Astrocyte of the hippocampus (primary cell): ENCODE data around the gene ZBTB4.

Experiments used
- DNase-seq: peaks from one replicate; pipeline ENCODE4 v3.0.0; 2011; ENCODE audit warnings: low read depth, low spot score

Gene ZBTB4

GRCh38 chr17:7440113-7440833, 39.2 kb downstream of the ZBTB4 start:
- peak; percentile 51 for DNase-seq

GRCh38 chr17:7439462-7440112, 39.8 kb downstream of the ZBTB4 start, which contains the start of gene FGF11:
FGF11 (plus strand) TSS chr17:7439512; CDS start chr17:7439621, 109 bp downstream.
- peak; percentile 31 for DNase-seq

- no peak for DNase-seq
These were observed 40.6 kb downstream of the ZBTB4 start for GRCh38 chr17:7438656-7439460.

GRCh38 chr17:7437950-7438614, 41.3 kb downstream of the ZBTB4 start:
- DNase-seq = peak; percentile 68

GRCh38 chr17:7437369-7437863, 42.0 kb downstream of the ZBTB4 start:
- no peak for DNase-seq

- peak; percentile 95 for DNase-seq
These were observed 42.7 kb downstream of the ZBTB4 start for GRCh38 chr17:7436556-7437368.

- DNase-seq = peak; percentile 48
These were observed 43.5 kb downstream of the ZBTB4 start for GRCh38 chr17:7435676-7436555.

GRCh38 chr17:7432296-7432695, 47.1 kb downstream of the ZBTB4 start:
- no peak for DNase-seq

- no peak for DNase-seq
These were observed 48.2 kb downstream of the ZBTB4 start for GRCh38 chr17:7431231-7431630.

- no peak for DNase-seq
These were observed 49.7 kb downstream of the ZBTB4 start for GRCh38 chr17:7429722-7430121.

- DNase-seq = no peak
These were observed 50.9 kb downstream of the ZBTB4 start, which contains the start of gene SPEM3 for GRCh38 chr17:7428557-7428956. SPEM3 (plus strand) TSS chr17:7428857; CDS start chr17:7428903, 46 bp downstream.

- no peak for DNase-seq
These were observed 51.9 kb downstream of the ZBTB4 start for GRCh38 chr17:7427549-7427948.

GRCh38 chr17:7426896-7427489, 52.4 kb downstream of the ZBTB4 start:
- no peak for DNase-seq

- no peak for DNase-seq
These were observed 53.1 kb downstream of the ZBTB4 start for GRCh38 chr17:7426203-7426863.

- no peak for DNase-seq
These were observed 53.7 kb downstream of the ZBTB4 start for GRCh38 chr17:7425756-7426155.

- no peak for DNase-seq
These were observed 54.1 kb downstream of the ZBTB4 start, which contains the start of gene SPEM2 for GRCh38 chr17:7425316-7425715. SPEM2 (plus strand) TSS chr17:7425616; CDS start chr17:7425689, 73 bp downstream.

- DNase-seq = no peak
These were observed 55.8 kb downstream of the ZBTB4 start for GRCh38 chr17:7423679-7424078.

GRCh38 chr17:7421186-7421585, 58.2 kb downstream of the ZBTB4 start:
- no peak for DNase-seq
